Neural crest cell (in vitro differentiated cells): ENCODE data around the gene UNC45B. TPM values are rescaled to one million over a fixed set of nuclear protein-coding genes. Genes with fewer than 3 reads are reported as not detected.
"Not testable (repeated sequence)": the region's sequence is repeated elsewhere in the genome, so short reads cannot be mapped to it uniquely, and the experiment has no call there.

ENCODE experiments used
- DNase-seq: peaks from one replicate; pipeline ENCODE4 v3.0.0; 2021; ENCODE audit warnings: low read depth, mixed read lengths, low spot score
- H3K27ac Mint-ChIP-seq: one replicate; pipeline ENCODE4 v1.8.0; 2021; ENCODE audit warnings: mild to moderate bottlenecking, mixed read lengths; ENCODE audit not compliant: unreplicated experiment
- H3K27me3 Mint-ChIP-seq: 2 replicates; pipeline ENCODE4 v1.8.0; 2021; ENCODE audit warnings: low read depth, mild to moderate bottlenecking, mixed read lengths
- H3K36me3 Mint-ChIP-seq: 2 replicates; pipeline ENCODE4 v1.8.0; 2021; ENCODE audit warnings: low read depth, mild to moderate bottlenecking, mixed read lengths
- H3K4me1 Mint-ChIP-seq: 2 replicates; pipeline ENCODE4 v1.8.0; 2021; ENCODE audit warnings: mixed read lengths
- H3K4me3 Mint-ChIP-seq: one replicate; pipeline ENCODE4 v1.8.0; 2021; ENCODE audit warnings: mild to moderate bottlenecking, mixed read lengths
- H3K9me3 Mint-ChIP-seq: 2 replicates; pipeline ENCODE4 v1.8.0; 2021; ENCODE audit warnings: mixed read lengths
- total RNA-seq: library from RNA; stranded (reverse); gene quantifications from 2 replicates; pipeline ENCODE4 v1.2.1, GENCODE V29; 2021
- TF ChIP-seq, protein P1 (sequence below): fragments of 200-600 bp; sonication (generic); conservative IDR thresholded peaks from 2 replicates; pipeline ENCODE4 v1.5.0; 2021; ENCODE audit warnings: antibody characterized with exemption, mild to moderate bottlenecking

The UNC45B gene
- total RNA-seq, 1 donor from 2014 or later, result not detected

DNA sequence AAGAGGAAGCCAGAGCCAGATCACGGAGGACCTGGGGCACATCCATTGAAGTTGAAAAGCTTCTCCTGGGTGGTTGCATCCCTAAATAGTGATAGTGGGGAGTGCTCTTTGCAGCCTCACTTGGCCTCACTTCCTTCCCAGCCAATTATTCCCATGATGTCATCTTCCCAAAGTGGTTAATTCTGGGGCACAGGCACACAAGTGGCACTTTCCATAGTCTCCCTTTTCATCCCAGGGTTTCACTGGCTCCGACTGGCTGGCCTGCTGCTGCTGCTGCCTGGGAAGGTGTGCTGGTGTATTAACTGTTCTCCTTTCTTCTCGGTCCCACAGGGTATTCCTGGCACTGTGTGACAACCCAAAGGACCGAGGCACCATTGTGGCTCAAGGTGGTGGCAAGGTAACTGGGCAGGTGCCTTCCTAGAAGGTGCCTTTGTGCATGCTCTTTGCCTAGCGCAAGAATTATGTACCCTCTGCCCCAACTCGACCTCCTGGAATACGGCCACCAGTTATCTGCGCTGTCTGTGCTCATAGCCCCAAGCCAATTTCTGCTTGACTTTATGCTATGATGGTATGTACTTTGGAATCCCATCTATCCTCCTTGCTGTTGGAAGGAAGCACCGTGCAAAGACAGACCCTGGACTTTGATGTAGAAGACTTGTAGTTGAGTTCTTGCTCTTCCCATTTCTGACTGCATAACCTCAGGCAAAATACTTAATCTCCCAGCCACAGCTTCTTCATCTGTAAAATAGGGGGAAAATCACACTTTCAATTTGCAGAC lies 28.2 kb downstream of the UNC45B start:
- TF ChIP-seq, protein P1, sequence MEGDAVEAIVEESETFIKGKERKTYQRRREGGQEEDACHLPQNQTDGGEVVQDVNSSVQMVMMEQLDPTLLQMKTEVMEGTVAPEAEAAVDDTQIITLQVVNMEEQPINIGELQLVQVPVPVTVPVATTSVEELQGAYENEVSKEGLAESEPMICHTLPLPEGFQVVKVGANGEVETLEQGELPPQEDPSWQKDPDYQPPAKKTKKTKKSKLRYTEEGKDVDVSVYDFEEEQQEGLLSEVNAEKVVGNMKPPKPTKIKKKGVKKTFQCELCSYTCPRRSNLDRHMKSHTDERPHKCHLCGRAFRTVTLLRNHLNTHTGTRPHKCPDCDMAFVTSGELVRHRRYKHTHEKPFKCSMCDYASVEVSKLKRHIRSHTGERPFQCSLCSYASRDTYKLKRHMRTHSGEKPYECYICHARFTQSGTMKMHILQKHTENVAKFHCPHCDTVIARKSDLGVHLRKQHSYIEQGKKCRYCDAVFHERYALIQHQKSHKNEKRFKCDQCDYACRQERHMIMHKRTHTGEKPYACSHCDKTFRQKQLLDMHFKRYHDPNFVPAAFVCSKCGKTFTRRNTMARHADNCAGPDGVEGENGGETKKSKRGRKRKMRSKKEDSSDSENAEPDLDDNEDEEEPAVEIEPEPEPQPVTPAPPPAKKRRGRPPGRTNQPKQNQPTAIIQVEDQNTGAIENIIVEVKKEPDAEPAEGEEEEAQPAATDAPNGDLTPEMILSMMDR, result no peak
- no peak for DNase-seq
- H3K27me3 Mint-ChIP-seq, result peaks cover 13% of the 10 kb centered on the region
- H3K36me3 Mint-ChIP-seq, result no peaks in the 10 kb centered on the region
- no peaks in the 10 kb centered on the region for H3K9me3 Mint-ChIP-seq
- no peaks in the 10 kb centered on the region for H3K4me1 Mint-ChIP-seq
- no peak overlapping the region for H3K27ac Mint-ChIP-seq
- no peak overlapping the region for H3K4me3 Mint-ChIP-seq

DNA sequence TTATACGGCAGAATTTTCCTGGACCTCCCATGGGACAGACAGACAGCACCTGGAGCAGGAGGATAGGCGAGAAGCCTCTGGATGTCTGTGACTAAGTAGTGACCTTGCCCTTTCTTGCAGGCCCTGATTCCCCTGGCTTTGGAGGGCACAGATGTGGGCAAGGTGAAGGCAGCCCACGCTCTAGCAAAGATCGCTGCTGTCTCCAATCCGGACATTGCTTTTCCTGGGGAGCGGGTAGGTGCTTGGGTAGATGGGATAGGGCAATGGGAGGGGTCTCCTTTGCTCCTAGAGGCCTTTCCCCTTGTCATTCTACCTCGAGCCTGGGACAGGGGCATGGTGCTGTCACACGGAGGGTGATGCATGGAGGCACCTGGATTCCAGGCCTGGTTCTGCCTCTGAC lies 29.3 kb downstream of the UNC45B start:
- no peak for DNase-seq
- peaks cover 13% of the 10 kb centered on the region for H3K27me3 Mint-ChIP-seq
- H3K27ac Mint-ChIP-seq, result no peak overlapping the region
- no peak overlapping the region for H3K4me3 Mint-ChIP-seq
- no peaks in the 10 kb centered on the region for H3K9me3 Mint-ChIP-seq
- H3K36me3 Mint-ChIP-seq, result no peaks in the 10 kb centered on the region
- no peaks in the 10 kb centered on the region for H3K4me1 Mint-ChIP-seq
- TF ChIP-seq, protein P1, result no peak

DNA sequence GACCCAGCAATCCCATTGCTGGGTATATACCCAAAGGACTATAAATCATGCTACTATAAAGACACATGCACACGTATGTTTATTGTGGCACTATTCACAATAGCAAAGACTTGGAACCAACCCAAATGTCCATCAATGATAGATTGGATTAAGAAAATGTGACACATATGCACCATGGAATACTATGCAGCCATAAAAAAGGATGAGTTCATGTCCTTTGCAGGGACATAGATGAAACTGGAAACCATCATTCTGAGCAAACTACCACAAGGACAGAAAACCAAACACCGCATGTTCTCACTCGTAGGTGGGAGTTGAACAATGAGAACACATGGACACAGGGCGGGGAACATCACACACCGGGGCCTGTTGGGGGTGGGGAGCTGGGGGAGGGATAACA lies 31.8 kb downstream of the UNC45B start:
- H3K4me1 Mint-ChIP-seq, H3K36me3 Mint-ChIP-seq, H3K4me3 Mint-ChIP-seq, H3K27ac Mint-ChIP-seq, H3K9me3 Mint-ChIP-seq, DNase-seq: not testable (repeated sequence)
- peaks cover 30% of the 10 kb centered on the region for H3K27me3 Mint-ChIP-seq

DNA sequence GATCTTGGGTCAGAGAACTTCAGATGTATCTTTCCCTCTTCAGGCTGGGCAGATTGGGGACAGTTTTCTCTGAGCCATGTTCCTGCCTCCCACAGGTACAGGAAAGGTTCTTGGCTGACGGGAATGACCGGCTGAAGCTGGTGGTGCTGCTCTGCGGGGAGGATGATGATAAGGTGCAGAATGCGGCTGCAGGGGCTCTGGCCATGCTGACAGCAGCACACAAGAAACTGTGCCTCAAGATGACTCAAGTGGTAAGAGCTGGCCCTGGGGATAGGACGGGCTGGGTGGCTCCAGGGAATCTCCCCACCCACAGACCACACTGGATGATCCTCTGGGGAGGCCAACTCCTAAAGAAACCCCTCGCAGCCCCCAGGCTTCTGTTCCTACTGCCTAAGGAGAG lies 35.7 kb downstream of the UNC45B start:
- no peak overlapping the region for H3K4me3 Mint-ChIP-seq
- H3K36me3 Mint-ChIP-seq, result no peaks in the 10 kb centered on the region
- no peaks in the 10 kb centered on the region for H3K4me1 Mint-ChIP-seq
- no peak for DNase-seq
- no peak overlapping the region for H3K27ac Mint-ChIP-seq
- H3K27me3 Mint-ChIP-seq, result peaks cover 28% of the 10 kb centered on the region
- peaks cover 2% of the 10 kb centered on the region for H3K9me3 Mint-ChIP-seq
- TF ChIP-seq, protein P1, result no peak

DNA sequence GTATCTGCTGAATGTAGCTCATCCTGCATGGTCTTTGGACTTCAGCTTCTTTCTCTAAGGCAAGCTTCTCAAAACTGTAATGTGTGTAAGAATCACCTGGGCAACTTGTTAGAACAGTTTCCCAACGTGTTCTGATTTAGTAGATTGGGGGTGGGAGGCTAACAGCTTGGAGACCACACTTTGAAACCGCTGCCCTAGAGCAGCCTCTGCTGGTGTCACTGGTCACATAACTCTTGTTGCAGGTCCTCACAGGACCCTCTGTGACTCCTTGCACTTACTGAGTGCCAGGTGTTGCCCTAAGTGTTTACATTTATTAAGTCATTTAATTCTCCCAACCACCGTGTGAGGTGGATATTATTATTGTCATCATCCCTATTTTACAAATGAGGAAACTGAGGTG lies 36.7 kb downstream of the UNC45B start:
- H3K4me3 Mint-ChIP-seq, result no peak overlapping the region
- no peaks in the 10 kb centered on the region for H3K36me3 Mint-ChIP-seq
- peaks cover 28% of the 10 kb centered on the region for H3K27me3 Mint-ChIP-seq
- peaks cover 2% of the 10 kb centered on the region for H3K9me3 Mint-ChIP-seq
- no peak overlapping the region for H3K27ac Mint-ChIP-seq
- no peak for DNase-seq
- no peaks in the 10 kb centered on the region for H3K4me1 Mint-ChIP-seq
- TF ChIP-seq, protein P1, result no peak

DNA sequence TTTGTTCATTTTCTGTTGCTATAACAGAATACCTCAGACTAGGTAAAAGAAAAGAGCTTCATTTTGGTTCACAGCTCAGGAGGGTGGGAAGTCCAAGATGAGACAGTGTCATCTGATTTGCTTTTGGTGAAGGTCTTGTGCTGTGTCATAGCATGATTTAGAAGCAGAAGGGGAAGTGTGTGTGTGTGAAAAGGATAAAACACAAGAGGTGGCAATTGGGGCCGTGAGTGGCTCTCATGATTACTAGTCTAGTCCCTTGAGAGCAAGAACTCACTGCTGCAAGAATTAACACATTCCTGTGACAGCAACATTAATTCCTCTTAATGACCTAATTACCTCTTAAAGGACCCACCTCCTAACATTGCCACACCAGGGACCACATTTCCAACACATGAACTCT lies 38.2 kb downstream of the UNC45B start:
- no peak for DNase-seq
- Mint-ChIP-seq H3K4me3 (no peak overlapping the region), H3K36me3 (no peaks in the 10 kb centered on the region), H3K27ac (no peak overlapping the region), H3K4me1 (no peaks in the 10 kb centered on the region), H3K9me3 (peaks cover 2% of the 10 kb centered on the region), H3K27me3 (peaks cover 33% of the 10 kb centered on the region)
- TF ChIP-seq, protein P1, result no peak
